ENCODE results near the gene ZNF335.
A peak's percentile ranks its signal among the peaks of the same experiment; 100 is the strongest.

ZNF335 gene

DNA sequence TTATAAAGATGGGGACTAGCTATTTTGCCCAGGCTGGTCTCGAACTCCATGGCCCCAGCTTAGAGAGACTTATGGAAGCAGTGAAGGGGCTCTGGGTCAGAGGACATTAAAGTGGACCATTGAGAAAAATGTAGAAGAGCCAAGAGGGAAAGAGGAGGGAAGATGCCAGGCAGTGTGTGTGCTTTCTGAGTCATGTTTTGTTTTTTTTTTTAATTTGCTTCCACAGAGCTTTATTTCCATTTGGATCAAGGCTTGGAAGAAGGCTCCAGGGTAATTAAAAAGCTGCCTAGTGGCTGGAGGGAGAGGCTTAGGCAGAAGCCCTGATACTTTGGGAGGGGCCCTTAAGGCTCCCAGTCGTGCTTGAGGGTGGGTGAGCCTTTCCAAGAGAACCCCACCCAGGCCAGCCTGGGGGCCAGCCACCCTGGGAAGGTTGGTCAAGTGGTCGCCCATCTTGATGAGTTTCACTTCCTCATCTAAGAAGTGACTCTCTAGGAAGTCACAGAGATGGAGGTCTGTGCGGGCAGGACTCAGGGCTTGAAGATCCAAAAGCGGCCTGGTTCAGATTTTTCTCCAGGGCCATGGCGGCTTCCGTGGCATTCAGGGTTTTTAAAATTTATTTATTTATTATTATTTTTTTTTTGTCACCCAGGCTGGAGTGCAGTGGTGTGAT, 3.0 kb upstream of the ZNF335 start:
- TF ChIP-seq SIN3A (IDR thresholded peaks at IDR 0.05; ENCODE audit: borderline replicate concordance, insufficient read depth, low read length) (no peak), REST (IDR thresholded peaks at IDR 0.05; ENCODE audit: insufficient read depth in 1 of 2, low read depth in 2 of 2, low read length in 2 of 2) (no peak), TAF1 (IDR thresholded peaks at IDR 0.05; ENCODE audit: borderline replicate concordance, insufficient read depth, low read length) (no peak), FOXP2 (optimal IDR thresholded peaks at IDR 0.05; ENCODE audit: borderline replicate concordance, extremely low read depth, extremely low read length, insufficient read depth) (no peak), POLR2AphosphoS5 (IDR thresholded peaks at IDR 0.05; ENCODE audit: low read depth, low read length) (no peak)

DNA sequence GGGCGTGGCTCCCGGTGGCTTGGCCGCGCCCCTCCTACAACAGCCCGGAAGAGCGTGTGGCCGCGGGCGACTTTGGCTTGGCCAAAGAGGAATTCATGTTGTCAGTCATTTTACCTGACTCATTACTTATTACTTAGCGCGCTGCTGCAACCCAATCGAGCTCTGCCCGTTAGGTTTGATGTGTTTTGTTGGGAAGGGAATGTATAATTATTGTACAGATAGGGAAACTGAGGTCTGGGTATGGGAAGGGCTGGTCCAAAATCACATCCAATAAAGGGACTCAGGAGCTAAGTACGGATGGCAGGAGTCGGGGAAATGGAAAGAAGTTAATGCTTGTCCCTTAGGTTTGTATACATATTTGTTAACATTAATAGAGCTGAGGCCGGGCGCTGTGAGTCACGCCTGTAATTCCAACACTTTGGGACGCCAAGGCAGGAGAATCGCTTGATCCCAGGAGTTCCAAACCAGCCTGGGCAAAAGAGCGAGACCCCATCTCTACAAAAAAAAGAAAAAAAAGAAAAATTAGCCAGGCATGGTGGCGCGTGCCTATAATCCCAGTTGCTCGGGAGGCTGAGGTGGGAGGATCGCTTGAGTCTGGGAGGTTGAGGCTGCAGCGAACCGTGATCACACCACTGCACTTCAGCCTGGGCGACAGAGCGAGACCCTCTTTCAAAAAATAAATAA, 639 bp upstream of the ZNF335 start:
- TF ChIP-seq REST (IDR thresholded peaks at IDR 0.05; ENCODE audit: insufficient read depth in 1 of 2, low read depth in 2 of 2, low read length in 2 of 2) (no peak; a peak in 1 of 4 replicates), SIN3A (IDR thresholded peaks at IDR 0.05; ENCODE audit: borderline replicate concordance, insufficient read depth, low read length) (peak; percentile 68; the same call in 1 of the 2 replicates), FOXP2 (optimal IDR thresholded peaks at IDR 0.05; ENCODE audit: borderline replicate concordance, extremely low read depth, extremely low read length, insufficient read depth) (peak; percentile 65), POLR2AphosphoS5 (IDR thresholded peaks at IDR 0.05; ENCODE audit: low read depth, low read length) (peak; percentile 34; the same call in 1 of the 2 replicates)

DNA sequence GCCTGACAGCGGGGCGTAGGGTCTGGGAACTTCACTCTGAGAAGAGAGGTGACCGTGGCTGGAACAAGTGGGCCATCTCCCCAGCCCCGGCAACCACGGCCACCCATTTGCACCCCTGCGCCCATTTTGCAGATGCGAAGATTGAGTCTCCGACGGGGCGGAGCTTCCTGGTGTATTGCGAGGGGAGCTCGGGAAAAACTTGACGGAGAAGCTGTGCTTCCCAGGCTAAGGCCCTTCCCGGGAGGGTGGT, 653 bp downstream of the ZNF335 start:
- TF ChIP-seq SIN3A (IDR thresholded peaks at IDR 0.05; ENCODE audit: borderline replicate concordance, insufficient read depth, low read length) (no peak), FOXP2 (optimal IDR thresholded peaks at IDR 0.05; ENCODE audit: borderline replicate concordance, extremely low read depth, extremely low read length, insufficient read depth) (no peak), TAF1 (IDR thresholded peaks at IDR 0.05; ENCODE audit: borderline replicate concordance, insufficient read depth, low read length) (no peak), REST (IDR thresholded peaks at IDR 0.05; ENCODE audit: insufficient read depth in 1 of 2, low read depth in 2 of 2, low read length in 2 of 2) (0 out of 4 replicates have a peak, but pooled peaks of 1 of the 2 experiments have one; percentile 6), POLR2AphosphoS5 (IDR thresholded peaks at IDR 0.05; ENCODE audit: low read depth, low read length) (no peak)

GRCh38 chr20:45970646-45971424, 1.2 kb downstream of the ZNF335 start:
- TF ChIP-seq TAF1 (IDR thresholded peaks at IDR 0.05; ENCODE audit: borderline replicate concordance, insufficient read depth, low read length) (no peak), REST (IDR thresholded peaks at IDR 0.05; ENCODE audit: insufficient read depth in 1 of 2, low read depth in 2 of 2, low read length in 2 of 2) (no peak), FOXP2 (optimal IDR thresholded peaks at IDR 0.05; ENCODE audit: borderline replicate concordance, extremely low read depth, extremely low read length, insufficient read depth) (no peak), SIN3A (IDR thresholded peaks at IDR 0.05; ENCODE audit: borderline replicate concordance, insufficient read depth, low read length) (no peak), POLR2AphosphoS5 (IDR thresholded peaks at IDR 0.05; ENCODE audit: low read depth, low read length) (no peak)
